AML-193 (cell line): Measurements from ENCODE around the gene CCDC200.
"Not testable (repeated sequence)": the region's sequence is repeated elsewhere in the genome, so short reads cannot be mapped to it uniquely, and the experiment has no call there.

Experiments used
- DNase-seq, 2 experiments: peaks; one replicate each; lab custom pipeline; 2025; lab: John Stamatoyannopoulos, UW

CCDC200 gene

DNA sequence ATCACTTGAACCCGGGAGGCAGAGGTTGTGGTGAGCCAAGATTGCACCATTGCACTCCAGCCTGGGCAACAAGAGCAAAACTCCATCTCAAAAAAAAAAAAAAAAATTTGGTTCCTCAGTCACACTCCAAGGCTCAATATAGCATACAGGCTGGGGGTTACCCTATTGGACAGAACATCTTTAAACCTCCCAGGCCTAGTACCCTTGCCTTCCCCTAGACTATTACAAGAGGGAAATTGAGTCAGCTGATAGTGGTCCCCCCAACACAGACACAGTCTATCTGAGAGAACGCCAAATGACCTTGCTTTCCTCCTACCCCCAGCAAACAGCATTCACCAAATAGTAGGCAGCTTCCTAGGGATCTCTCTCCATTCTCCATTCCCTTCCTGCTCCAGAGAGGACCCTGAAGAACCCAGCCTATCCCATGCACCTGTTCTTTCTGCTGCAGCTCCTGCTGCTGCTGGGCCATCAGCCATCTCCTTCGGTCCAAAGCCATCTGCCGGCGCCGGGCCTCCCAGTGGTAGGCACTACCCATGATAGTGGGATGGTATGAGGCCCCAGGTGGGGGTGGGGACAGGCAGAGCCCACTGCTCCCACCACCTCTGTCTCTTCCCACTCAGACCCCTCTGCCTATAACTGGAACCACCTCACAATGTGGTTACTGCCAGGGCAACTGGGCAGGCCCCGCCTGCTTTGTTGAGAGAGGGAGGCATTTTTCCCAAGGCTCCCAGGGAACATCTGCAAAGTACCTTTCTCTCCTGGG, at the start of gene CCDC200:
TSS of gene CCDC200 (minus strand) at position 604 of the 763 bp plus-strand sequence. CDS start at position 535, 69 bp downstream.
- not testable (repeated sequence) for DNase-seq

DNA sequence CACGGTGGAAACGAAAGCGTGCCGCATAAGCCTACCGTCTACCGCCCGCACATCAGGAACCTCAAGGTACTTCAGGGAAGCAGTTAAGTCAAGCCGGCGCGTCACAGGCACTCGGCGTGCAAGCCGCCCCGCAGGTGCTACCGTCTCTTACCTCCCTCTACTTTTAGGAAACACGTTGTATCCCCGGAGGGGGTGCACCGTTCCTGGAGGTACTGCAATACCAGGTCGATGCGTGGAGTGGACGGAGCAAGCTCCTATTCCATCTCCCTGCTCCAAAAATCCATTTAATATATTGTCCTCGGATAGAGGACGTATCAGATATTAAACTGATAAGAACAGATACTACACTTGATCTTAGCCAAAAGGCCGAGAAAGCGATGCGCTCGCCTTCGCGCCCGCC, 44.5 kb upstream of the CCDC200 start:
- DNase-seq, result not testable (repeated sequence)

DNA sequence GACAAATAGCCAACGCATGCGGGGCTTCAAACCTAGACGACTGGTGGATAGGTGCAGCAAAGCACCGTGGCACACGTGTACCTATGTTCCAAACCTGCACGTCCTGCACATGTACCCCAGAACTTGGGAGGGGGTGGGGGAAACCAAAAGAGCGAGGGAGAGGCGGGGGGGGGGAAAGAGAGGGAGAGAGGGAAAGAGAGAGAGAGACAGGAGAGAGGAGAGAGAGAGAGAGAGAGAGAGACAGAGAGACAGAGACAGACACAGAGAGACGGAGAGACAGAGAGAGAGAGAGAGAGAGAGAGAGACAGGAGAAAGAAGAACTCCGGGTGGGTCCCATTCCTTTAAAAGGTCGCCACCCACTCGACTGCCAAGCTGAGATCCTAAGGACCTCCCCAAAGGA, 44.1 kb upstream of the CCDC200 start:
- DNase-seq, result not testable (repeated sequence)

DNA sequence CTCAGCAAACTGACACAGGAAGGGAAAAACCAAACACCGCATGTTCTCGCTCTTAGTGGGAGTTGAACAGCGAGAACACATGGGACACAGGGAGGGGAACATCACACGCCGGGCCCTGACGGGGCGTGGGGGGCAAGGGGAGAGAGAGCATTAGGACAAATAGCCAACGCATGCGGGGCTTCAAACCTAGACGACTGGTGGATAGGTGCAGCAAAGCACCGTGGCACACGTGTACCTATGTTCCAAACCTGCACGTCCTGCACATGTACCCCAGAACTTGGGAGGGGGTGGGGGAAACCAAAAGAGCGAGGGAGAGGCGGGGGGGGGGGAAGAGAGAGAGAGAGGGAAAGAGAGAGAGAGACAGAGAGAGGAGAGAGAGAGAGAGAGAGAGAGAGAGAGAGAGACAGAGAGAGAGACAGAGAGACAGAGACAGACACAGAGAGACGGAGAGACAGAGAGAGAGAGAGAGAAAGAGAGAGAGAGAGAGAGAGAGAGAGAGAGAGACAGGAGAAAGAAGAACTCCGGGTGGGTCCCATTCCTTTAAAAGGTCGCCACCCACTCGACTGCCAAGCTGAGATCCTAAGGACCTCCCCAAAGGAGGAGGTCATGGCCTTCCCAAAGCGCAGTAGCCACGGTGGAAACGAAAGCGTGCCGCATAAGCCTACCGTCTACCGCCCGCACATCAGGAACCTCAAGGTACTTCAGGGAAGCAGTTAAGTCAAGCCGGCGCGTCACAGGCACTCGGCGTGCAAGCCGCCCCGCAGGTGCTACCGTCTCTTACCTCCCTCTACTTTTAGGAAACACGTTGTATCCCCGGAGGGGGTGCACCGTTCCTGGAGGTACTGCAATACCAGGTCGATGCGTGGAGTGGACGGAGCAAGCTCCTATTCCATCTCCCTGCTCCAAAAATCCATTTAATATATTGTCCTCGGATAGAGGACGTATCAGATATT, 42.4 kb upstream of the CCDC200 start:
- not testable (repeated sequence) for DNase-seq

DNA sequence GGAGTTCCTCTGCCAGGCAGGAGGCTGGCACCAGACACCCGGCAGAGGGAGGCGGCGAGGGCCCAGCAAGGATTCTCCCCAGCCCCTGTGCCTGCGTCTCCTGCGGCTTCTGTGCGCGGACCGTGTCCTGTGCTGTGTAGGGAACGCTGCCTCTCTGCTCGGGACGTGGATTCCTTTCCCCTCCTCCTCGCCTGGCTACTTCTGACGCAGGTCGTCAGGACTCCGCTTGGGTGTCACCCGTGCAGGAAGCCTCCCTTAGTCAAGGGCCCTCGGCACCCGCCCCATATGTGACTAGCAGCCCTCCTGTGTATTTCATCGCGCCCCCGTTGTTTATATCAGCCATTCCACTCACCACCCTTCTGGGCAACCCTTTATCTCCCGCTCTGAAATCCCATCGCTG, 18.0 kb upstream of the CCDC200 start:
- not testable (repeated sequence) for DNase-seq

DNA sequence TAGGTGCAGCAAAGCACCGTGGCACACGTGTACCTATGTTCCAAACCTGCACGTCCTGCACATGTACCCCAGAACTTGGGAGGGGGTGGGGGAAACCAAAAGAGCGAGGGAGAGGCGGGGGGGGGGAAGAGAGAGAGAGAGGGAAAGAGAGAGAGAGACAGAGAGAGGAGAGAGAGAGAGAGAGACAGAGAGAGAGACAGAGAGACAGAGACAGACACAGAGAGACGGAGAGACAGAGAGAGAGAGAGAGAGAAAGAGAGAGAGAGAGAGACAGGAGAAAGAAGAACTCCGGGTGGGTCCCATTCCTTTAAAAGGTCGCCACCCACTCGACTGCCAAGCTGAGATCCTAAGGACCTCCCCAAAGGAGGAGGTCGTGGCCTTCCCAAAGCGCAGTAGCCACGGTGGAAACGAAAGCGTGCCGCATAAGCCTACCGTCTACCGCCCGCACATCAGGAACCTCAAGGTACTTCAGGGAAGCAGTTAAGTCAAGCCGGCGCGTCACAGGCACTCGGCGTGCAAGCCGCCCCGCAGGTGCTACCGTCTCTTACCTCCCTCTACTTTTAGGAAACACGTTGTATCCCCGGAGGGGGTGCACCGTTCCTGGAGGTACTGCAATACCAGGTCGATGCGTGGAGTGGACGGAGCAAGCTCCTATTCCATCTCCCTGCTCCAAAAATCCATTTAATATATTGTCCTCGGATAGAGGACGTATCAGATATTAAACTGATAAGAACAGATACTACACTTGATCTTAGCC, 12.4 kb upstream of the CCDC200 start:
- DNase-seq, result not testable (repeated sequence)

DNA sequence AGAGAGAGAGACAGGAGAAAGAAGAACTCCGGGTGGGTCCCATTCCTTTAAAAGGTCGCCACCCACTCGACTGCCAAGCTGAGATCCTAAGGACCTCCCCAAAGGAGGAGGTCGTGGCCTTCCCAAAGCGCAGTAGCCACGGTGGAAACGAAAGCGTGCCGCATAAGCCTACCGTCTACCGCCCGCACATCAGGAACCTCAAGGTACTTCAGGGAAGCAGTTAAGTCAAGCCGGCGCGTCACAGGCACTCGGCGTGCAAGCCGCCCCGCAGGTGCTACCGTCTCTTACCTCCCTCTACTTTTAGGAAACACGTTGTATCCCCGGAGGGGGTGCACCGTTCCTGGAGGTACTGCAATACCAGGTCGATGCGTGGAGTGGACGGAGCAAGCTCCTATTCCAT, 11.2 kb upstream of the CCDC200 start:
- not testable (repeated sequence) for DNase-seq

DNA sequence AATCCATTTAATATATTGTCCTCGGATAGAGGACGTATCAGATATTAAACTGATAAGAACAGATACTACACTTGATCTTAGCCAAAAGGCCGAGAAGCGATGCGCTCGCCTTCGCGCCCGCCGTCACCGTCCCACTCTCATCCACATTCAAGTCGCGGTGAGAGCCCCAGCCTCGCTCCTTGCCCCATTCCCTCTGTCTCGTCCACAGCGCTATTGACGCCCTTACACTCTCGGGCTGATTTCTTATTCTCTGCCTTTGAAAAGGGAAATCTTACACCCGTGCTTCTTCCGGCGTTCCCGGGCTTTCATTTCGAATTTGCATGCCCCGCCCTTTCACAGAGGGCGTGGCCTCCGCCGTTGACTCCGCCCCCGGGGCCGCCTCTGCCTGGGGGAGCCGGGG, 5.5 kb upstream of the CCDC200 start, which contains the start of gene RNU2-1:
TSS of gene RNU2-1 (minus strand) at position 101 of the 400 bp plus-strand sequence.
- DNase-seq, result not testable (repeated sequence)

DNA sequence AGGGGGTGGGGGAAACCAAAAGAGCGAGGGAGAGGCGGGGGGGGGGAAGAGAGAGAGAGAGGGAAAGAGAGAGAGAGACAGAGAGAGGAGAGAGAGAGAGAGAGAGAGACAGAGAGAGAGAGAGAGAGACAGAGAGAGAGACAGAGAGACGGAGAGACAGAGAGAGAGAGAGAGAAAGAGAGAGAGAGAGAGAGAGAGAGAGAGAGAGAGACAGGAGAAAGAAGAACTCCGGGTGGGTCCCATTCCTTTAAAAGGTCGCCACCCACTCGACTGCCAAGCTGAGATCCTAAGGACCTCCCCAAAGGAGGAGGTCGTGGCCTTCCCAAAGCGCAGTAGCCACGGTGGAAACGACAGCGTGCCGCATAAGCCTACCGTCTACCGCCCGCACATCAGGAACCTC, 4.8 kb upstream of the CCDC200 start:
- DNase-seq, result not testable (repeated sequence)

DNA sequence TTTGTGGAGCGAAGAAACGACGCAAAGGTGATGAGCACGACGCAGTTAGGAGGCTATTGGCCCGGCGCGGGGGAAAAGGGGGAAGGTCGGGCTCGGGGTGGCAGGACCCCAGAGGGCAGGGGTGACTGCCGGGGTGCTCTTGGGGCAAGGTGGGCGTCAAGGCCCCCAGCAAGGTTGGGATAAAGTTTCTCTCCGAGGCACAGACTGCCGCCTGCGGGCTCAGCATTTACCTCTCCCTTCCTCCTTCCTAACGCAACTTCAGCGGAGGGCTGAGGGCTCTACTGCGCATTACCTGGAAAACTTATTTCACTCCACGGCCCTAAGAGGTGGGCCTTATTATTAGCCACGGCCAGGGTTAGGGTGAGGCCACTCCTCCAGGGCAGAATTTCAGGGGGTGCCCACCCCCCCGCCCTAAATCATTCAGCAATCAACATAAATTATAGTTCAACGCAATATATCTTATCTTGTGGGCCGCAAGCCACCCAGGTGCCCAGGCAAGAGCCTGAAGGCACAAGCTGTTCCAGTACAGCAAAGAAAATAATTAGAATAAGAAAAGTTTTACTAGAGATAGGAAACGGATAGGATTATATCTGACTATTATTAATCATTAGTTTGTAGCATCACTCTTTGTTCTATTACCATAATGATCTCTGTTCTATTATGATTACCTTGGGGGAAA, 3.7 kb upstream of the CCDC200 start:
- DNase-seq, result not testable (repeated sequence)

DNA sequence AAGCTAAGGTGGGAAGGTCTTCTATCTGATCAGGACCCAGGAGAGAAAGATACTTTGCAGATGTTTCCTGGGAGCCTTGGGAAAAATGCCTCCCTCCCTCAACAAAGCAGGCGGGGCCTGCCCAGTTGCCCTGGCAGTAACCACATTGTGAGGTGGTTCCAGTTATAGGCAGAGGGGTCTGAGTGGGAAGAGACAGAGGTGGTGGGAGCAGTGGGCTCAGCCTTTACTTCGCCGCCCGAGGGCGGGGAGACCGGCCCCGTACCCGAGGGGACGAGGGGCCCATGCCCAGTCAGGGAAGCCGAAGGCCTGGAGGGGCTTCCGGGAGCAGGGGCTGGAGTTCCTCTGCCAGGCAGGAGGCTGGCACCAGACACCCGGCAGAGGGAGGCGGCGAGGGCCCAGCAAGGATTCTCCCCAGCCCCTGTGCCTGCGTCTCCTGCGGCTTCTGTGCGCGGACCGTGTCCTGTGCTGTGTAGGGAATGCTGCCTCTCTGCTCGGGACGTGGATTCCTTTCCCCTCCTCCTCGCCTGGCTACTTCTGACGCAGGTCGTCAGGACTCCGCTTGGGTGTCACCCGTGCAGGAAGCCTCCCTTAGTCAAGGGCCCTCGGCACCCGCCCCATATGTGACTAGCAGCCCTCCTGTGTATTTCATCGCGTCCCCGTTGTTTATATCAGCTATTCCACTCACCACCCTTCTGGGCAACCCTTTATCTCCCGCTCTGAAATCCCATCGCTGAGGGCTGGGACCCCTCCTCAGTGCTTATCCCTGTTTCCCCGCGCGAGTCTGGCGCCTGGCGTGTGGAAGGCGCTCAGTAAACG, 3.0 kb upstream of the CCDC200 start:
- DNase-seq, result not testable (repeated sequence)

DNA sequence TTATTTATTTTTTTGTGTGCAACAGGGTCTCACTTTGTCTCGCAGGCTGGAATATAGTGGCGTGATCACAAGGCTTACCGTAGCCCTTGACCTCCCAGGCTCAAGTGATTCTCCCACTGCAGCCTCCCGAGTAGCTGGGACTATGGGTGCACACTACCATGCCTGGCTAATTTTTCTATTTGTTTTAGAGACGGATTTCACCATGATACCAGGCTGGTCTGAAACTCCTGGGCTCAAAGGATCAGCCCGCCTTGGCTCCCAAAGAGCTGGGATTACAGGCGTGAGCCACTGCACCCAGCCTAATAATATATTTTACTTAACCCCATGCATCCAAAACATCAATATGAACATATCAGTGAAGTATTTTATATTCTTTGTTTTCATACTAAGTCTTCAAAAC, 2.0 kb downstream of the CCDC200 start:
- no peak for DNase-seq

DNA sequence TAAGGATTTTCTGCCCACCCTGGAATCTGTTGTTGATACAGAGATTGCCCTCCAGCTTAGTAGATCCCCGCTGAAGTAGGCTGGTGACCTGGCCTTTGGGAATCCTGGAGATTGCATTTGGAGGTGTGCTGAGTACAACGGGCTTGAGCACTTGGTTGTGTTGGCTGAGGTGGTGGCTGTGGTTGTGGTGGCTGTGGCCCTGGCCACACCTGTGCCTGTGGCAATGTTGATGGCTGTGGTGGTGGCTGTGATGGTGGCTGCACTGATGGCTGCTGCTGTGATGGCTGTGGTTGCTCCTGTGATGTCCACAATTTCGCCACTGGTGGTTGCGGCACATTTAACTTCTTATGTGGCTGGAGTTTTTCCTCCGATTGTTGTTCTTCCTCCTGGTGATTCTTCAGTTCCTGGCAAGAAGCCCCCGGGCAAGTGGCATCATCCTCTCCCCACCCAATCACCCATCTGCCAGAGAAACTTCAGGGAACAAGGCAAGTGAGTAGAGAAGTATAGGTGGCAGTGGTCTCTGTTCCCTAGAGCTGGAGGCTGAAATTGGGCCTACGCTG, 4.2 kb downstream of the CCDC200 start:
- no peak for DNase-seq

DNA sequence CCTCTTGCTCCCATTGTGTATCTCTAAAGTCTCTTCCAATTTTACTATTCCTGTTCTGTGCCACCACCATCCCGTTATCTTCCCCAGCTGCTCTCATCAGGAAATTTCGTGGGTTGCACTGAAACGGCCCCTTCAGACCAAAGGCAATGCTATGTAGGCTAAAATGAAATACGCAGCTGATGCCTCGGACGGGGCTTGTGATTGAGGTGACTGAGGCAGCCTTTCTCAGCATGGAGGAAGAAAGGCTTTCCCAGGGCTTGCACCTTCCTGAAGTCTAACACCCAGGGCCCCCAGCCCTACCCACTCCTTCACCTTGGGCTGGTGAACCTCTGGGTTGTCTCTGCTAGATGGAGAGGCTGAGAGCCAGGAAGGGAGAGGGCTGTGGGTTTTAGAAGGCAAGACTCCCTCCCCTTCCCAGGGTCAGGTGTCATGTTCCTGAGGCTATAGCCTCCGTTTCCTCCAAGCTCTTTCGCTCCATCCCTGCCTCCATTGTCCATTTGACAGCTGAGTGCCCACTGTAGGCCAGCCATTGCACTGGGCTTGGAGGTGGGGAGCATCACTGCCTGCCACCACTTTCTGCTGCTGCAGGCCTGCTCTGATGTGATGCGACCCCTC, 7.8 kb downstream of the CCDC200 start:
- DNase-seq, result no peak

DNA sequence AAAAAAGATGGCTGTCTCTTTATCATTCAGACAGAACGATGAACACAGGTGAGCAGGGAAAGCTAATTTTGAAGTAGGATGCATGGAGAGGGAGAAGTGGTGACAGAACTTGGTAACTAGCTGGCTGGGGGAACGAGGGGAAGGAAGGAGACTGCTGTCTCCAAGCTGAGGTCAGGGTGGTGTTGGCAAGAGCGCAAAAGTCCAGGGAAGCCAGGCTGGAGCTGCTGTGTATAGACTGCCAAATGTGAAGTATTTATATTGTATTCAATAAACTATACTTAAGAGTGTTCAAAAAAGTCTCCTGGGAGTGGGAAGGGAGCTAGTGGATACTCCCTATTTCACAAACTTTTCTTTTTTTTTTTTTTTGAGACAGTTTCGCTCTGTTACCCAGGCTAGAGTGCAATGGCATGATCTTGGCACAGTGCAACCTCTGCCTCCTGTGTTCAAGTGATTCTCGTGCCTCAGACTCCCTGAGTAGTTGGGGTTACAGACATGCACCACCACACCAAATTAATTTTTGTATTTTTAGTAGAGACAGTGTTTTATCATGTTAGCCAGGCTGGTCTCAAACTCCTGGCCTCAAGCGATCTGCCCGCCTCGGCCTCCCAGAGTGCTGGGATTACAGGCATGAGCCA, 8.6 kb downstream of the CCDC200 start:
- no peak for DNase-seq

DNA sequence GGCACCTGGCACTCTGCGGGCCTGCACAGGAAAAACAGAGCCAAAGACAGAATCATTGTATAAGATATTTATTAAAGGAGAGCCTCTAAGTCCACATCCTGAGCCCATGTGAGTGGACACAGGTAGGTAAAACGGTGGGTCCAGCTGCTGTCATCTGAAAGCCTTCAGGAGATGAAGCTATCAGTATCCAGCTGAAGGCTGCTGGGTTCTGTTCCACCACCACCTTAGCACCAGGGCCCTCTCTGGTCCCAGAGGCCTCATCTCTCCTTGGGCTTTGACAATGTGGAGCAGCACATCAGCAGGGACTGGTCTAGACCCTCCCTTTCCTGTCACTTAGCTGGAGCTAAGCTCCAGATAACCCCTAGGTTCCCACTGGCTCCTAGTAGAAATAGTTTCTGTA, 9.4 kb downstream of the CCDC200 start:
- no peak for DNase-seq

DNA sequence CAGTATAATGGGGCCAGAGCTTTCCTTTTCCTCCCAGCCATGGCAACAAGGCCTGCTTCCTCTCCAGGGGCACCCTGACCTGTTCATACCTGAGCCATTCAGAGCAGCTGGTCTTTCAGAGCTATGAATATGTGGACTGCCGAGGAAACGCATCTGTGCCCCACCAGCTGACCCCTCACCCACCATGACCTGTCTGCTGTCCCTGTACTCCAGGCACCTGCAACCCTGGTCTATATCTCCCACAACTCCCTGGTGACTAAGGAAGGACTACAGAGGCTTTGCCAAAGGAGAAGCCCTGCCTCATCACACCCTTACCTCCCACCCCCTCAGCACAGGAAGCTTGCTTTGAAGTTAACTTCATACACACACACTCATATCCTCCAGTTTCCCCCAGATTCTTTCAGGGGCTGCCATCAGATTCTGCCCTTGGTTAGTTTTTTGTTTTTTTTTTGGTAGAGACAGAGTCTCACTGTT, 10.8 kb downstream of the CCDC200 start:
- no peak for DNase-seq

DNA sequence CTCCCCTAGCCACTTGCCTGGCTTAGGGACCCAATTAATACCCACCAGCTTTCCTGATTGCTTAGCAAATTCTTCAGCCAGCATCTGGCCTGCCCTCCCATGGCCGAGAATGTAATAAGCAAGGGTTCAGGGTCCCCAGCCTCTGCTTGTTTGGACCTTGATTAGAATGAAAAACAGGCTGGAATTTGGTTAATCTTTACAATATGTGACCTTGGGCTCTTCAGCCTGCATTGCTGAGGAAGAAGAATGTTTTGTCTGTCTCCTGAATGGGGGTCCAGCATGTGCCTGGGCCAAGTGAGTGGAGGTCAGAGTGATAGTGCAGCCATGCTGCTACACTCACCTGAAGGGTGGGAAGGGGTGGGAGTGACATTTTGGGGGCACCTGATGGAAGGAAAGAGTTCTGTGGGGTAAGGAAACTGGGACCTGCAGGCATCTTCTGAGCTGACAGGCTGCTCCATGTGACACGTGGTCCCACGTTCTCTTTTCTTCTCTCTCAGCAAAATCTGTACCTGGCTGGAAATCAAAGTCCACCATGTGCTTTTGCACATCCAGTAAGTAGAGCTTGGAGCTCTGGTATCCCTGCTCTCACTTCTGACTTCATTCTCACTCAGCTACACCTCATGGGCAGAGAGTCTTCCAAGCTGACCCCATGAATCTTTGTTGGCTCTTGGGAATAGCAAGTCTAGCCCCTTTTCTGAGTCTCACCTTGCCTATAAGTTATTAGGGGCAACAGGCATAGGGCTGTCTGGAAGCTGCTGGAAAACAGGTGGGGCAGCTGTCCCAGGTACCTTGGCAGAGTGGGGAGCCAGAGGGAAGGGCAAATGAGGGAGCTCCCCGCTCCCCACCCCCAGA, 11.4 kb downstream of the CCDC200 start:
- DNase-seq, result no peak
